Adrenal gland (tissue), 5 donors: ENCODE data around the gene MICB.
"Not testable (repeated sequence)": the region's sequence is repeated elsewhere in the genome, so short reads cannot be mapped to it uniquely, and the experiment has no call there.

Experiments used
- POLR2A ChIP-seq, 2 donors: fragments of 450-650 bp; IDR thresholded peaks; one replicate each; pipeline ENCODE4 v1.6.1; 2017; ENCODE audit warnings: antibody characterized with exemption in 2 of 2, mild to moderate bottlenecking in 2 of 2, moderate library complexity in 1 of 2
- TF ChIP-seq, protein P1 (sequence below), 6 experiments: fragments of 450-650 bp in 4 of 6; fragments of 200-600 bp in 2 of 6; sonication (generic) in 1 of 6; IDR thresholded peaks; 1 replicate in 5 of 6; 2 replicates in 1 of 6; pipeline versions ENCODE4 v1.5.1 to v1.8.0; 2016 to 2021; ENCODE audit warnings: antibody characterized with exemption in 6 of 6, mild to moderate bottlenecking in 2 of 6, moderate library complexity in 1 of 6
- donor health status: DM: no; HTN: no; CAD: no.

DNA sequence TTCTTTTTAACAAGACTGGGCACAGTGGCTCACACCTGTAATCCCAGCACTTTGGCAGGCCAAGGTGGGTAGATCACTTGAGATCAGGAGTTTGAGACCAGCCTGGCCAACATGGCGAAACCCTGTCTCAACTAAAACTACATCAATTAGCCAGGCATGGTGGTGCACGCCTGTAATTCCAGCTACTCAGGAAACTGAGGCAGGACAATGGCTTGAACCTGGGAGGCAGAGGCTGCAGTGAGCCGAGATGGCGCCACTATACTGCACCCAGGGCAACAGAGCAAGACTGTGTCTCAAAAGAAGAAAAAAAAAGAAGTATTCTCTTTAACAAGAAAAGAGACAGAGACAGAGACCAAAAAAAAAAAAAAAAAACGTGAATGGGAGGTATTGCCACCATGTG, 38.1 kb upstream of the MICB start:
- TF ChIP-seq, protein P1, sequence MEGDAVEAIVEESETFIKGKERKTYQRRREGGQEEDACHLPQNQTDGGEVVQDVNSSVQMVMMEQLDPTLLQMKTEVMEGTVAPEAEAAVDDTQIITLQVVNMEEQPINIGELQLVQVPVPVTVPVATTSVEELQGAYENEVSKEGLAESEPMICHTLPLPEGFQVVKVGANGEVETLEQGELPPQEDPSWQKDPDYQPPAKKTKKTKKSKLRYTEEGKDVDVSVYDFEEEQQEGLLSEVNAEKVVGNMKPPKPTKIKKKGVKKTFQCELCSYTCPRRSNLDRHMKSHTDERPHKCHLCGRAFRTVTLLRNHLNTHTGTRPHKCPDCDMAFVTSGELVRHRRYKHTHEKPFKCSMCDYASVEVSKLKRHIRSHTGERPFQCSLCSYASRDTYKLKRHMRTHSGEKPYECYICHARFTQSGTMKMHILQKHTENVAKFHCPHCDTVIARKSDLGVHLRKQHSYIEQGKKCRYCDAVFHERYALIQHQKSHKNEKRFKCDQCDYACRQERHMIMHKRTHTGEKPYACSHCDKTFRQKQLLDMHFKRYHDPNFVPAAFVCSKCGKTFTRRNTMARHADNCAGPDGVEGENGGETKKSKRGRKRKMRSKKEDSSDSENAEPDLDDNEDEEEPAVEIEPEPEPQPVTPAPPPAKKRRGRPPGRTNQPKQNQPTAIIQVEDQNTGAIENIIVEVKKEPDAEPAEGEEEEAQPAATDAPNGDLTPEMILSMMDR (IDR thresholded peaks at IDR 0.05) = not testable (repeated sequence)
- TF ChIP-seq POLR2A (IDR thresholded peaks at IDR 0.05) = not testable (repeated sequence)
